ENCODE results near the gene CAB39L.
A peak's percentile ranks its signal among the peaks of the same experiment; 100 is the strongest.
"Not testable (repeated sequence)": the region's sequence is repeated elsewhere in the genome, so short reads cannot be mapped to it uniquely, and the experiment has no call there.

CAB39L gene

GRCh38 chr13:49310251-49310650, 133.6 kb downstream of the CAB39L start:
- DNase-seq (ENCODE audit: low read depth in 2 of 2), result no peak

- DNase-seq (ENCODE audit: low read depth in 2 of 2), result no peak
These were observed 134.9 kb downstream of the CAB39L start for GRCh38 chr13:49308921-49309408.

GRCh38 chr13:49308097-49308875, 135.6 kb downstream of the CAB39L start:
- no peak for DNase-seq (ENCODE audit: low read depth in 2 of 2)

- no peak for DNase-seq (ENCODE audit: low read depth in 2 of 2)
These were observed 136.5 kb downstream of the CAB39L start for GRCh38 chr13:49307365-49307764.

- DNase-seq (ENCODE audit: low read depth in 2 of 2), result no peak
These were observed 138.0 kb downstream of the CAB39L start for GRCh38 chr13:49305792-49306425.

- no peak for DNase-seq (ENCODE audit: low read depth in 2 of 2)
These were observed 138.8 kb downstream of the CAB39L start for GRCh38 chr13:49304763-49305700.

- DNase-seq (ENCODE audit: low read depth in 2 of 2), result no peak
These were observed 139.5 kb downstream of the CAB39L start for GRCh38 chr13:49304356-49304755.

GRCh38 chr13:49303533-49304252, 140.2 kb downstream of the CAB39L start:
- DNase-seq (ENCODE audit: low read depth in 2 of 2), result no peak

GRCh38 chr13:49302817-49303216, 141.0 kb downstream of the CAB39L start:
- DNase-seq (ENCODE audit: low read depth in 2 of 2), result no peak

GRCh38 chr13:49302222-49302621, 141.6 kb downstream of the CAB39L start:
- DNase-seq (ENCODE audit: low read depth in 2 of 2), result no peak

- peak; percentile 19 to 29 for DNase-seq (ENCODE audit: low read depth in 2 of 2)
These were observed 142.9 kb downstream of the CAB39L start for GRCh38 chr13:49300739-49301589.

- DNase-seq (ENCODE audit: low read depth in 2 of 2), result no peak
These were observed 143.6 kb downstream of the CAB39L start for GRCh38 chr13:49300276-49300675.

- no peak for DNase-seq (ENCODE audit: low read depth in 2 of 2)
These were observed 144.8 kb downstream of the CAB39L start for GRCh38 chr13:49298903-49299605.

GRCh38 chr13:49298416-49298815, 145.4 kb downstream of the CAB39L start:
- no peak for DNase-seq (ENCODE audit: low read depth in 2 of 2)

- DNase-seq (ENCODE audit: low read depth in 2 of 2), result no peak
These were observed 146.5 kb downstream of the CAB39L start for GRCh38 chr13:49297338-49297737.

GRCh38 chr13:49296659-49297058, 147.2 kb downstream of the CAB39L start:
- no peak for DNase-seq (ENCODE audit: low read depth in 2 of 2)

GRCh38 chr13:49295244-49295643, 148.6 kb downstream of the CAB39L start:
- no peak for DNase-seq (ENCODE audit: low read depth in 2 of 2)

GRCh38 chr13:49294723-49295122, 149.1 kb downstream of the CAB39L start:
- not testable (repeated sequence) for DNase-seq (ENCODE audit: low read depth in 2 of 2)

- DNase-seq (ENCODE audit: low read depth in 2 of 2), result no peak
These were observed 150.9 kb downstream of the CAB39L start for GRCh38 chr13:49292742-49293486.
